Measurements from ENCODE around the gene SLX4IP.

SLX4IP gene

DNA sequence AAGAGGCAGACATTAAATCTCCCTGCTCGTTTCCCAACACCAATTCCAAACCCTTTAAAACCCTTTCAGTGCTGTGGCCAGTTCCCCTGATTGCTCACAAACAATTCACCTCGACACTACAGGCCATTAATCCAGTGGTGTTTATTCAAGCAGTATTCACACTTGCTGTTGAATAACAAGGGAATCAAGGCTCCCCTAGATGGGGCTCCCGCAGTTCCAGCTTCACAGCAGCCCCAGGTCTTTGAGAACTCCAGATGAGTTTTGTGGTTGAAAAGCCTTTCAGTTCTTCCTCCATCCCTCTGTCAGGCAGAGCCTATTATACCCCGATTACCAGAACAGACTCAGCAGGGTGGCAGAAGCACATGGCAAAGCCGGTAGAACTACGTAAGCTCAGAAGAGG, 202.5 kb downstream of the SLX4IP start:
- DNase-seq (ENCODE audit: low read depth) = no peak
- TF ChIP-seq, protein P1, sequence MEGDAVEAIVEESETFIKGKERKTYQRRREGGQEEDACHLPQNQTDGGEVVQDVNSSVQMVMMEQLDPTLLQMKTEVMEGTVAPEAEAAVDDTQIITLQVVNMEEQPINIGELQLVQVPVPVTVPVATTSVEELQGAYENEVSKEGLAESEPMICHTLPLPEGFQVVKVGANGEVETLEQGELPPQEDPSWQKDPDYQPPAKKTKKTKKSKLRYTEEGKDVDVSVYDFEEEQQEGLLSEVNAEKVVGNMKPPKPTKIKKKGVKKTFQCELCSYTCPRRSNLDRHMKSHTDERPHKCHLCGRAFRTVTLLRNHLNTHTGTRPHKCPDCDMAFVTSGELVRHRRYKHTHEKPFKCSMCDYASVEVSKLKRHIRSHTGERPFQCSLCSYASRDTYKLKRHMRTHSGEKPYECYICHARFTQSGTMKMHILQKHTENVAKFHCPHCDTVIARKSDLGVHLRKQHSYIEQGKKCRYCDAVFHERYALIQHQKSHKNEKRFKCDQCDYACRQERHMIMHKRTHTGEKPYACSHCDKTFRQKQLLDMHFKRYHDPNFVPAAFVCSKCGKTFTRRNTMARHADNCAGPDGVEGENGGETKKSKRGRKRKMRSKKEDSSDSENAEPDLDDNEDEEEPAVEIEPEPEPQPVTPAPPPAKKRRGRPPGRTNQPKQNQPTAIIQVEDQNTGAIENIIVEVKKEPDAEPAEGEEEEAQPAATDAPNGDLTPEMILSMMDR (IDR thresholded peaks at IDR 0.05; ENCODE audit: insufficient read depth, low read depth, low read length, missing control alignments) = no peak
- no peak overlapping the region for H3K4me3 ChIP-seq (ENCODE audit: low read length)

DNA sequence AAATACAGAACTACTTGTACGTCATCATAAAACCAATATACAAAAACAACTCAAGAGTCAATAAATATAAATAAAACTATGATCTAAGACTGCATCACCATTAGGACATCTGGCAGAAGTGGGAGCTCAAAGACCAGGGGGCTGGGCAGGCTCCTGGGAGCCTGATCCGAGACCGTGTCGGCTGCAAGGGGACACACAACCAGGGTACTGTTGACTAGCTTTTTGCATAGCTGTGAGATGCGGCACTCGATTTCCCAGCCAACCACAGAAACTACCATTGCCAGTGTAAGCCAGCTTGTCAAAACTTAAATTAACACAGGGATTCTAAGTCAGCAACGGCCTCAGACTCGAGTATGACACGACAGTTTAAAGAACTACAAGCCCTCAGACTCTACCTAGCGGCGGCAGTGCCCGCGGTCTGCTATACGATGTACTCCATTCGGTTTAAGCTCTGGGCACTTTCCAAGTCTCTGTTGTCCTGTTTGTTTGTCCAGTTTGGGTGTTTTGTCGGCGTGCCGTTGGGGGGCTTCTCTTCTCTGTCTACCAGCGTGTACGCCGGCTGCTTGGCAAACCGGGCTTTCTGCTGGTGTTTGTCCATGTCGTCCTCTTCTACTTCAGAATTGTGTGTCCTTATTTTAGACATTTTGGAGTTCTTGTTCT, 204.1 kb downstream of the SLX4IP start:
- no peak overlapping the region for H3K4me3 ChIP-seq (ENCODE audit: low read length)
- DNase-seq (ENCODE audit: low read depth) = no peak
- TF ChIP-seq, protein P1 (IDR thresholded peaks at IDR 0.05; ENCODE audit: insufficient read depth, low read depth, low read length, missing control alignments) = no peak

DNA sequence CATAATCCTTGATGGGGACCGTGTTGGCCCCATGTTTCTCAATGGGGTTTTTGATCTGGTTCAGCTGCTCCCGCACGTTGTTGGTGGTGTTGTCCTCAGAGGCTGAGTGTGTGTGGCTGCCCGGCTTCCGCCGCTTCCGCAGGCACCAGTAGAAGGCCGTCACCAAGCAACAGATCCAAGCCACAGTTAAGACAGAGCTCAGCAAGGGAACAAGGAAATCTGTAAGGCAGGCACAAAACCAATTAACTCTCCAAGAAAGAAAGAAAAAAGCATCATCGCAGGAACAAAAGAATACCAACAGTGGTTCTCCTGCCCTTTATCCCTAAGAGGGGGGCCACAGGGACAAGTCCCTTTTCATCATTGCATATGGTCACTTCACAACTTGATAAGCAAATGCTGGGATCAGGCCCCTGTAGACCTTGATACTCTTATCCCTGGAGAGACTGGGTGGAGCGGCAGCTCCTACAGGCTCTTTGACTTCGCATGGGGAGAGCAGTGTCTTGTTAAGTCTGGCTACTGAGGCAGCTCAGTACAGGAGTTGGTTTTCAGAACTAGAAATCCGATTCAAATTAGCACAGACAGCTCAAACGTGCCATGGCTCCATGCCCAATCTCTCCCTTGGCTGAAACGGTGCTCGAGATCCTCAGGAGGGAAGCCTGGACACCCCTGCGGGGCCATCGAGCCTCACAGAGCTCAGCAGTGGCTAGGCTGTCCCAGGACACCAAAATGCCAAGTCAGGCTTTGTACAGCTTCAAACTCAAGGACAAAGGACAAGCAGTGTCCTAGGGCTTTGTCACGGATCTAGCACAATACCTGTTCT, 204.8 kb downstream of the SLX4IP start:
- DNase-seq (ENCODE audit: low read depth) = no peak
- TF ChIP-seq, protein P1 (IDR thresholded peaks at IDR 0.05; ENCODE audit: insufficient read depth, low read depth, low read length, missing control alignments) = no peak
- H3K4me3 ChIP-seq (ENCODE audit: low read length) = no peak overlapping the region

GRCh38 chr20:10640897-10641296, 205.8 kb downstream of the SLX4IP start:
- TF ChIP-seq, protein P1 (IDR thresholded peaks at IDR 0.05; ENCODE audit: insufficient read depth, low read depth, low read length, missing control alignments) = no peak
- H3K4me3 ChIP-seq (ENCODE audit: low read length) = no peak overlapping the region
- no peak for DNase-seq (ENCODE audit: low read depth)

DNA sequence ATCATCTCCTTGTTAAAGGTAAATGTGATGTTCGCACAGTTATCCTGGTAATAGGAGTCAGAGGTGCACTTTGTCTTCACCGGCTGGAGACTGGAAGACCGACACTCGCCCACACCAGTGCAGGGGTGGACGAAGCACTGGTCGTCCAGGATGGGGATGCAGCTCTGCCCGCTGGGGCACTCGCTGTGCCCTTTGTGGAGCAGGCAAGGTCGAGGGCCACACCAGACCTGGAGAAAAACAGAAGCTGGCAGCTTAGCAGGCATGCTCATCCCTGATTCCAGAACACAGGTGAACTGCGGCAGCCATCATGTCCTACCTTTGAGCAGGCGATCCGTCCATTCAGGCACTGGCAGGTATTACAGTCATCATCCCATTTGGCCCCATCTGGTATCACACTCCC, 206.4 kb downstream of the SLX4IP start:
- TF ChIP-seq, protein P1 (IDR thresholded peaks at IDR 0.05; ENCODE audit: insufficient read depth, low read depth, low read length, missing control alignments) = no peak
- DNase-seq (ENCODE audit: low read depth) = no peak

DNA sequence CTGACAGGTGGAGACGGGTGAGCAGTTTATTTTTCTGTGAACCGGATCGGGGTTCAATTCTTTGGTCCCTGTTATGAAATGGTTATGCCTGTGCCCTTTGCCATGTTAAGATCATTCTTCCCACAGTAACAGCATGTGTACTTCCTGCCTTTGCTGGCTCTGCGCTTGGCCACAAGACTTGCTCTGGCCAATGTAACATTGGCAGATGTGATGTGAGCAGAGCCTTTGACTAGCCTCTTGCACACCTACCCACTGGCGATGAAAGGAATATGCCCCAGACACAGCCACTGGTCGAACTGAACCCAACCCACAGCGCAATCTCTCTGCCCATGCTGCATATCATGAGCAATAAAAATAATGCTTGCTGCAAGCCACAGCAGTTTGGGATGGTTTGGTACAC, 206.8 kb downstream of the SLX4IP start:
- TF ChIP-seq, protein P1 (IDR thresholded peaks at IDR 0.05; ENCODE audit: insufficient read depth, low read depth, low read length, missing control alignments) = no peak
- no peak for DNase-seq (ENCODE audit: low read depth)
- no peak overlapping the region for H3K4me3 ChIP-seq (ENCODE audit: low read length)

More for the DNA sequence above, 206.4 kb downstream of the SLX4IP start:
- H3K4me3 ChIP-seq (ENCODE audit: low read length) = no peak overlapping the region
